NCI-H2196 (cell line): Measurements from ENCODE around the gene SCGB1C2.
A peak's percentile ranks its signal among the peaks of the same experiment; 100 is the strongest.
"Not testable (repeated sequence)": the region's sequence is repeated elsewhere in the genome, so short reads cannot be mapped to it uniquely, and the experiment has no call there.

Experiments used
- DNase-seq: peaks from one replicate; lab custom pipeline; 2025; ENCODE audit not compliant: unreplicated experiment; lab: John Stamatoyannopoulos, UW

Gene SCGB1C2

DNA sequence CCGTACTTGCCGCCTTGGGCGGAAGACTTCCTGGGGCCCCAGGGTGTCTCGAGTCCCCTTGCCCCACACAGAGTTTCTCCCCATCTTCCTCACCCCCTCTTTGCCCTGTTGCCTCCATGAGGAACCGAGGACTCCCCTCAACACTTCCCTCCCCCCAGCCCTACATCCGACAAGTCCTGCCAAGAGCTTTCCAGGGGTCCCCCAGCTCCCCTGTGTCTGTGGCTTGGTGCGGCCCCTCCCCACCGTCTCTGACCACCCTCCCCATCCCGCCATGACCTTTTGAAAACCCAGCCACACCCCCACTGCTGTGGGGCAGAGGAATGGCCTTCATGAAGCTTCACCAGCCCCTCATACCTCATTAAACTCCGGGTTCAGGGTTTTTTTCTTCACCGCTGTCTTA, 11.4 kb downstream of the SCGB1C2 start:
- no peak for DNase-seq

DNA sequence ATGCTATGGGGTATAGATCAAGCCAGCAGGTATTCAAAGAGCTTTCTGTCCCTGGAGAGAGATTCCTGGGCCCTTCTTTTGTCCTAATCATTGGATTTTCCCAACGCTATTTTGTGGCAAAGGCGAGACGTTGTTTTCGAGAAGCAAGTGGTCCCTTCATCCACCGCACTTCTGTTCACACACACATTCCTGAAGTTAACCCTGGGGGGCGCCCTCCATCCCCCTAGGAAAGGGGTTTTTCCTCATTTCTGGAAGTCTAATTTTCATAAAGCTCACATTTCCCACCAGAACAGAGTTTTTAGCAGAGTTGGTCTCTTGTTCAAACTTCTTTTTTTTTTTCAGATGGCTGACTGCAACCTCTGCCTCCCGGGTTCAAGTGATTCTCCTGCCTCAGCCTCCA, 11.9 kb downstream of the SCGB1C2 start:
- DNase-seq: no peak

DNA sequence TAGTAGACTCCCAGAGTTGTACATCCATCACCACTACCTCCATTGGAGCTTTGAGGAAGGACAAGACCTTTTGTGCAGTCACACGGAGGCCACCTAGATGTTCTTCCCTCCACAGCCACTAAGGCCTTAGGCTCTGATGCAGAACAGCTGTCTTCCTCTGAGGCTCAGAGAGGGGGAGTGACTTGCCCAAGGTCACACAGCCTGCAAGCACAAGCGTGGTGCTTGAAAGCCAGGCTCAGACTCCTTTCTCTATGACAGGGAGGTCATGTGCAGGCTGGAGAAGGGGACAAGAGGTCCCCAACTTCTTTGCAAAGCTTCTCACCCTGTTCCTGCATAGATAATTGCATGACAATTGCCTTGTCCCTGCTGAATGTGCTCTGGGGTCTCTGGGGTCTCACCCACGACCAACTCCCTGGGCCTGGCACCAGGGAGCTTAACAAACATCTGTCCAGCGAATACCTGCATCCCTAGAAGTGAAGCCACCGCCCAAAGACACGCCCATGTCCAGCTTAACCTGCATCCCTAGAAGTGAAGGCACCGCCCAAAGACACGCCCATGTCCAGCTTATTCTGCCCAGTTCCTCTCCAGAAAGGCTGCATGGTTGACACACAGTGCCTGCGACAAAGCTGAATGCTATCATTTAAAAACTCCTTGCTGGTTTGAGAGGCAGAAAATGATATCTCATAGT, 12.7 kb downstream of the SCGB1C2 start:
- DNase-seq: no peak

DNA sequence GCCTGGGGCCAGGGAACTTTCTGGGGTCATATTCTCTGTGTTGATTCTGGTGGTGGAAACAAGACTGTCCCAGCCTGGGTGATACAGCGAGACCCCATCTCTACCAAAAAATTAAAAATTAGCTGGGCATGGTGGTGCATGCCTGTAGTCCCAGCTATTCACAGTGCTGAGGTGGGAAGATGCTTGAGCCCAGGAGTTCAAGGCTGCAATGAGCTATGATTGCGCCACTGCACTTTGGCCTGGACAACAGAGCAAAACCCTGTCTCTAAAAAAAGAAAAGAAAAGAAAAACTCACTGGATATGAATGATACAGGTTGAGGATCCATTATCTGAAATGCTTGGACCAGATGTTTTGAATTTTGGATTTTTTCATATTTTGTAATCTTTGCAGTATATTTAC, 13.6 kb downstream of the SCGB1C2 start:
- DNase-seq: no peak

DNA sequence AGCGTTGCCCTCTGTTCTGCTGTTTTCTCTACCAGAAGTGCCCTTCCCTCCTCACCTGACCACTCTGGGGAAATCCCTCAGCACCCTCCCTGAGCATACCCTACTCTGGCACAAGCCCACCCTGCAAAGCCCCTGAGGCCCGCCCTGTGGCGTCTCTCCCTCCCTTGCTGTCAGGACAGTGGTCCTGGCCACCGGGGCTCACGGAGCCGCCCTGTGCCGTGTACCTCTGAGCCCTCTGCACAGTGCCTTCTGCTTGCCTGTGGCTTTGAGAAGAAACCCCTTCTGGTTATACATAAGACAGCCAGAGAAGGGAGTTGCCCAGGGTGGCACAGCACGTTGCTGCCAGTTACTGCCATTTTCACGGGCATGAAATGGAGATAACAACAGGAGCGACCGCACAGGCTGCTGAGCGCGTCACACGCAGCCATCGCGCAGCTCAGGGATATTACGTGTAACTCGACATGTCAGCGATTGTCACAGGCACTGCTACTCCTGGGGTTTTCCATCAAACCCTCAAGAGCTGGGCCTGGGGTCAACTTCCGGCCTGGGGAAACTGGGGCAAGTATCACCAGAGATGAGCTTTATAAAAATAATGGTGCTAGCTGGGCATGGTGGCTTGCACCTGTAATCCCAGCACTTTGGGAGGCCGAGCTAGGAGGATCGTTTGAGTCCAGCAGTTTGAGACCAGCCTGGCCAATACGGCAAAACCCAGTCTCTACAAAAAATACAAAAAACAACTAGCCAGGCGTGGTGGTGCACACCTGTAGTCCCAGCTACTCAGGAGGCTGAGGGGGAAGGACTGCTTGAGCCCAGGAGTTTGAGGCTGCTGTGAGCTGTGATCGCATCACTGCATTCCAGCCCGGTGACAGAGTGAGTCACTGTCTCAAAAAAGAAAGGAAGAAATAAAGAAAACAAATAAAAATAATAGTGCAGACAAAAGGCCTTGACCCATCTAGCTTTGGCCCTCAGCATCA, 14.8 kb downstream of the SCGB1C2 start:
- DNase-seq: no peak

DNA sequence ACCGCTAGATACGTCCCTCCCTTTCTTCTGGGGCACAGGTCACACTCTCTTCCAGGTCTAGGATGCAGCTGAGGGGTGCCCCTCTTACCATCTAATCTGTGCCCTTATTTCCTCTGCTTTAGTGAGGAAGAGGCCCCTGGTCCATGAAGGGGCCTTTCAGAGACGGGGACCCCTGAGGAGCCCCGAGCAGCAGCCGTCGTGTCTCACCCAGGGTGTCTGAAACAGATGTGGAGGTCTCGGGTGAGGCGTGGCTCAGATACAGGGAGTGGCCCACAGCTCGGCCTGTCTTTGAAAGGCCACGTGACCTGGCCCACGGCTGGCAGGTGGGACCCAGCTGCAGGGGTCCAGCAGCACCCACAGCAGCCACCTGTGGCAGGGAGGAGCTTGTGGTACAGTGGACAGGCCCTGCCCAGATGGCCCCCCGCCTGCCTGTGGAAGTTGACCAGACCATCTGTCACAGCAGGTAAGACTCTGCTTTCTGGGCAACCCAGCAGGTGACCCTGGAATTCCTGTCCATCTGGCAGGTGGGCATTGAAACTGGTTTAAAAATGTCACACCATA, 15.6 kb downstream of the SCGB1C2 start:
- DNase-seq: no peak

DNA sequence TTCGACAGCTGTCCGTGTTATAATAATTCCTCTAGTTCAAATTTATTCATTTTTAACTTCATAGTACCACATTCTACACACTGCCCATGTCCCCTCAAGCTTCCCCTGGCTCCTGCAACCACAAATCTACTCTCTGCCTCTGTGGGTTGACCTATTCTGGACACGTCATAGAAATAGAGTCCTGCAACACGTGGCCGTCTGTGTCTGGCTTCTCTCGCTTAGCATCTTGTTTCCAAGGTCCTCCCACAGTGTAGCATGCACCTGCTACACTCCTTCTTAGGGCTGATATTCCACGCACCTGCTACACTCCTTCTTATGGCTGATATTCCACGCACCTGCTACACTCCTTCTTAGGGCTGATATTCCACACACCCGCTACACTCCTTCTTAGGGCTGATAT, 16.5 kb downstream of the SCGB1C2 start:
- no peak for DNase-seq

DNA sequence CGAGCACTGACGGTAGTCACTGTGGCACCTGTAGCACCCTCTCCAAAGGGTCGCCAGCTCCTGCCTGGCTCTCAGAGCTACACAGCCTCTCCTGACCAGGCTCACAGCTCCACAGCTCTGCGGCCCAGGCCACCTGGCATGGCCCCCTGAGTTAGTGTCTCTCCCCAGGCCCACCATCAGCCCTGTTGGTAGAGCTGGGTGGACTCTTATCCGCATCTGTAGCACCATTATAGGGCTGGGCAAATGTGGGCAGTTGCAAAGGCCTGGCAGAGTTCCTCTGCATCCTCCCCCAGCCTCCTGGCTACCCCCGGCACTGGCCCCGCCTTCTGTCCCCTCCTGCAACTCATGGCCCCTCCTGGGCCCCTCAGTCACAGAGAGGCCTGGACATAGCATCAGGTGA, 18.2 kb downstream of the SCGB1C2 start:
- no peak for DNase-seq

DNA sequence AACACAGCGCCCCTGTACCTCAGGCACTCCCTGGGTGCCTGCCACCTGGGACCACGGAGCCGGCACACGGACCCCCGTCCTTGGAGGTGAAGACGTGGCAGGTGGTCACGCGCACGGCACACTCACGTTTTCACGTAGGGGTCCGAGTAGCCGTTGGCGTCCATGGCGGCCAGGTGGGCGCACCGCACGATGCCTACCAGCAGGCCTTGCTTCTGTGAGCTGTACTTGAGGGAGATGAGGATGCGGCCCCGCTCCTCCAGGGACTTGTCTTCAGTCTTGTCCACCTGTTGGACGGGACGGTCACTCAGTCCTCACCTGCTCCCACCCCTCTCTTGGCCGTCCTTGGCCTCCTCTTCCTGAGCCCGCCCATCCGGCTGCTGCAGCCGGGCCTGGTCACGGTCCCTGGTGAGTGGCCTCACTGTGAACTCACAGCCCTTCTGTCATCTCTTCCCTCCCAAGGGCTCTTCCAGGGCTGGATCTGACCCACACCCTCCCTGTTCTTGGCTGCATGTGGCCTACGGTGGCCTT, 18.8 kb downstream of the SCGB1C2 start:
- DNase-seq: no peak

DNA sequence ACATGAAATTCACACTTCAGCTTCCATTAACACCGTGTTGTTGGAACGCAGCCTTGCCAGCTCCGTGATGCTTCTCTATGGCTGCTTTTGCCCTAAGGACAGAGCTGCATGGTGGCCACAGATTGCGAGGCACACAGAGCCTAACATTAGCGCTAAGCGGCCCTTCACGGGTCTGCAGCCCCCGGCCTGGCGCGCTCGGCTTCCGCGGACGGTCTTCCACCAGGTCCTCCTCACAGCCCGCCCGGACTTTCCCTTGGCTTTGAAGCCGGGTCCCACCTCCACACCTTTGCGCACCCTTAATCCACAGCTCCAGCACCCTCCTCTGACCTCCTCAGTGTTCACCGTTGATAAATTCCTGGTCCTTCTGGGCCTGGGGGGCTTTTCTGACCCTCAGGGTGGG, 19.6 kb downstream of the SCGB1C2 start:
- no peak for DNase-seq

DNA sequence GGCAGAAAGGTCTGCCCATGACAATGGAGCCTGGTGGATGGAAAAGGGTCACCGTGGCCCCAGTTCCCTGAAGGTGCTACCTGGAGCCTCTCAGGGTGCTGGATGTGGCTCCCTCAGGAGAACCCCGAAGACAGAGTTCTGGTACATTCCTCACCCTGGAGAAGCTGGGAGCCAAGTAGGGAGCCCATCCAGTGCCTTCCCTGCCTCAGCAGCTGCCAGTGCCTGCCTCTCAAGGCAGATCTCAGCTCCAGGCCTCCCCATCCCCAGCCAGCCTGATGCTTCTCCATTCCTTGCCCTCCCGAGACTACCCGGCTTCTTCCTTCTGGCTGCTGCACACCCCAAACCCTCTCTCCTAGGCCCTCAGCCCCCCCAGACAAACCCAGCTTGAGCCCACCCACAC, 20.5 kb downstream of the SCGB1C2 start:
- no peak for DNase-seq

DNA sequence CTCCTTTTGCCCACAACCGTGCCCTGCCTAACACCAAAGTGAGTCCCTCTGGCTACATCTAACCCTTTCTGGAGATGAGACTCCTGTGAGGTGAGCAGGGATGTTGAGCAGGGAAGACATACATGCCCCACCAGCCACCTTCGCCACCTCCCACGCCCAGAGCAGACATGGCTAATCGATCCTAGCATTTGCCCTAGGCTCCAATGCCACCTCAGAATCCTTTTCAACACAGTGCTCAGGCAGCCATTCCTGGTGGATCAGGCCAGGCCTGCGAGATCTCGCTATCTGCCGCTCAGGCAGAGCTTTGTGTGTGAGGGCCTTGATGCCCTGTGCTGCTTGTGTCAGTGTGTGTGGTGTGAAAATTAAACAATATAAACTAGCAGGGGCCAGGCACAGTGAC, 21.0 kb downstream of the SCGB1C2 start:
- no peak for DNase-seq

DNA sequence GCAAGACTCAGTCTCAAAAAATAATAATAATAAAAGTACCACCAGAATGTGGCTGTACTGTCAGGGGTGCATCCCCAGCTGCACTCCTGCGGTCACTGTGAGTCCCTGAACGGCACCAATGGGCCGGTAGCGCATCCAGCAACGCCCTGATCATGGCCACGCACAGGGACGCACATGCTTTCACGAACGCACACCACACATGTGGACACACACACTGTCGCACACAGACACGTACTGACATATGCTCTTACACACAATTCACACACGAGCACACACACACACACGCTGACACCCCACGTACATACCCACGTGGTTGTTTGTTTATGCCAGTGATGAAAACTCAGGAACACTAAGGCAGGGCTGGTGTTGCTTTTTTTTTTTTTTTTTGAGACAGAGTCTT, 22.2 kb downstream of the SCGB1C2 start:
- no peak for DNase-seq

DNA sequence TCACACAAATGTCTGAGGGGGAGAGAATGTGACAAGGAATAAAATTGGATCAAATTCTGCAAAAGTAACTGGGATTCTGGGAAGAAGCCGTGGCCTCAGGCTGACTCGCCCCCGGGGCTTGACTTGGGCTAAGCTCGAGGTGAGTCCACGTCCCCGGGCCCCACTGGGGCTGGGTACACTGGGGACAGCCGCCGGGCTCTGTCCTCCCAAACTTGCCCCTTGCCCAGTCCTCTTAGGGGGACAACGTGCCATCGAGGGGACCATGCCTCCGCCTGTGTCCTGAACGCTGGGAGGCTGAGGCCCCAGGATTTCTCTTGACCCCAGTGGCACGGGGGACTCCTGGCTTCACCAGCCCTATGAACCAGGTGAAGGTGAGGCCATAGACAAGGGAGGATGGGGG, 23.0 kb downstream of the SCGB1C2 start:
- no peak for DNase-seq

DNA sequence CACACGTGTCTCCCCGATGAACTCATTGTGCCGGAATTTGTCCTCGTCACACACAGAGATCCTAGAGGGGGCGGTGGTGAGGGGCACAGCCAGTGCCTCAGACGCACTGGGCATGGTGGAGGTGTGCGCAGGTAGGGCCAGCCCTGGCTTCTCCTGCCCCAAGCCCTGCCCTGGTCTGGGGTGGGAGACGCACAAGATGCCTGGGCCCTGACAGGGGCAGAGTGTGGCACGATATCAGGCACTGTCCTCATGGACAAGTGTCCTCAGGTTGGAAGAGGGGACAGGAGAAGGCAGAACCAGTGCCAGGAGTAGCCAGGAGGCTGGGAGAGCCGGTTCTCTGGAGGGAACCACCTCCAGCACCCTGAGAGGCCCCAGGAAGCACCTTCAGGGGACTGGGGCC, 24.1 kb downstream of the SCGB1C2 start:
- no peak for DNase-seq

DNA sequence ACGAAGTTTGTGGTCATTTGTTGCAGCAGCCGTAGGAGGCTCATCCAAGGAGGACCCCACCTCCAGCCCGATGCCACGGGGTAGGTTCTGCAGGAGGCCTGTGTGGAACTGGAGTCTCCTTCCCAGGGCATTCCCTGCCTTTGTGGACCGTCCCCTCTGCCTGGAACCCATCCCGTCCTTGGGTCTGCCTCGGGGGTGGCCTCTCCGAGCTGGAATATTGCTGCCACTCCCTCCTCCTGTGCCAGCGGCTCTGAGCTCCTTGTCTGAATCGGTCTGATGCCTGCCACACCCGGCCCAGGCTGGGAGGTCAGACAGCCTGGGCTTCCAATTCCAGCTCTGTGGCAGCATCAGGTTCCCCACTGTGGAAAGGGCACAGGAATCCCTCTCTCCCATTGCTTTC, 25.3 kb downstream of the SCGB1C2 start:
- no peak for DNase-seq

DNA sequence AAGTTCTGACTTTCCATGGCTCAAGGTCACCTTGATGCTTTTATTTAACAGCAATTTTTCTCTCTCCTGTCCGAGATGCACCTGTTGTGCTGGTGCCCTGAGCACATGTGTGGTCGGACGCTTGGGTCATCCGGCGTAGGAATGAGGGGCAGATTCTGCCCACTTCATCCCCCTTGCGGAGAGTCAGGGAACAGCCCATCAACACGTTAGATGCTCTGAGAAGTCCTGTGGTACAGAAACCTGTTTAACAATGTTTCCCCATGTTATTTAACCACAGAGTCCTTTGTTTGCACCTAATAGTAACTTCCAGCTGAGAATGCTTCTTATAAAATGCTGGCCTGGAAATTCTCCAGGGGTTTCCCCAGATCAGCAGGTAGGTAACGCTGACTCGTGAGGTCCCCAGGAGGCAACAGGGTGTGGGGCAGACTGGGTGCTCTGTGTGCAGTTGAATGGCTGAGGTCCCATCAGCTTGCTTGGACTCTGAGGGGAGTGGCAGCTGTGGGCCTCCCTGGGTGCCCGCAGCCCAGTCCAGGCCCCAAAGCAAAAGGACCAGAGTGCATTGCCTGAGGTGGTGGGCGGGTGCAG, 26.2 kb downstream of the SCGB1C2 start:
- no peak for DNase-seq

DNA sequence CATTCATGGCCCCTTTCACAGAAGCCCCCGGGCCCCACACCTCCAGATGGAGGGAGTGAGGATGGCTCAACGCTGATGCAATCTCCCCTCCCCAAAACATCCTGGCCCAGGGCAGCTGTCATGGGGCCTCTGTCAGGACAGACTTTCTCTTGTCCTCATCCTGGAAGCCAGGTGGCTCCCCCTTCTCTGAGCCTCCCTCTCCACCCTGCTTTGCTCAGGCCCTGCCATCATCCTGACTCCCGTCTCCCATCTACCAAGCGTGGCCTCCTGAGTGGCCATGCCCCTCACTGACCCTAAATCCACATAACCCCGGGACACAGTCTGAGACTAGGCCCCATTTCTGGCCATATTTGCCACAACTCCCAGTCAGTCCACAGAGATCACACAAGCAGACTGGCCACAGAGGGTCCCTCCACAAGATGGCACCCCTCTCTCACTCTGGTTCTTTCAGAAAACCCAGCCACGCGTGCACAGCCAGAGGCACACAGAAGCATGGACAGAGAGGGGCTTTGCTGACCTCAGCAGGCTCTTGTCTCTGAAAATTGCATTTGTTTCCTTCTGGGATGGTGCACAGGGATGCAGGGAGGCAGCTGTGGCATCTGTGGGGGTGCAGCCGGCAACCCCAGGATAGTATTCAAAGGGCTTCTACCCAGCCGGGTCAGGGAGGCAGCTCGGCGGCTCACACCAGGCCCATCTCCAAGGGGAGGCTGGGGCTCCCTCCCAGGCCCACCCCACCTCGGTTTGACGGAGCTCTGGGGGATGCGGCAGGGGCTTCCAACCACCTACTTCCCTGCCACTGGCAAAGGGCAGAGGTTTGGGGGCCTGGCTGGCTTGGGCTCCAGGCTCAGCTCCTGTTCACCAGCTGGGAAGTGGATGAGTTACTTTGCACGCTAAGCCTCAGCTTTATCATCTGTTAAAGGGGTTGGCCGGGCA, 27.2 kb downstream of the SCGB1C2 start:
- peak; percentile 17 for DNase-seq

DNA sequence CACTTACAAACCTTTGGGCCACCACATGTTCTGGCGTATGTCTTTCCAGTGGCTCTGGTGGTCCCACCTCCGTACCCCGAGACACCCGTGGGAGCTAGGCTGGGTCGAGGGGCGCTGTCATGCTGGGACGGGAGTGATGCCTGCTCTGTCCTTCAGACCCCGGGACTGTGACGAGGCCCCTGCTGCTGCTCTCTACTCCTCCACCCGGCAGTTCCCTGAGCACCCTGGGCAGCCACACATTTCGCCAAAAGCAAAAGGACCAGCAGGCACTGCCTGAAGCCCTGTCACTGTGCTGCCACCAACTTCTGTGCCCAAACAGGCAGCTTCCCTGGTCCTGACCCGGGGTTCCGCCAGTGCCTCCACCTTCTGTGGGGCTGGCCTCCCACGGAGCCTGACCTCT, 28.6 kb downstream of the SCGB1C2 start:
- no peak for DNase-seq

DNA sequence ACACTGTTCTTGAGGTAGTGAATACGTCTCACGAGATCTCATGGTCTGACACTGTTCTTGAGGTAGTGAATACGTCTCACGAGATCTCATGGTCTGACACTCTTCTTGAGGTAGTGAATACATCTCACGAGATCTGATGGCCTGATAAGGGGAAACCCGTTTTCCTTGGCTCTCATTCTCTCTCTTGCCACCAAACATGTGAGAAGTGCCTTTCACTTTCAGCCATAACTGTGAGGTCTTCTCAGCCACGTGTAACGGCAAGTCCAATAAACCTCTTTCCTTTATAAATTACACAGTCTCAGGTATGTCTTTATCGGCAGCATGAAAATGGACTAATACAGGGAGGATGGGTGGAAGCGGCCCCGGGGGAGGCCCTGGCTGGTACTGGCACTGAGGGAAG, 31.2 kb downstream of the SCGB1C2 start:
- DNase-seq: not testable (repeated sequence)
